ENCODE data around the gene FHAD1. TPM values are rescaled to one million over a fixed set of nuclear protein-coding genes. Genes with fewer than 3 reads are reported as not detected.

The FHAD1 gene
- total RNA-seq, 1 donor from 2014 or later, result 0.13 TPM

- DNase-seq (ENCODE audit: low read depth in 2 of 2), result no peak
These were observed 97.4 kb downstream of the FHAD1 start for GRCh38 chr1:15344380-15344779.

- no peak for DNase-seq (ENCODE audit: low read depth in 2 of 2)
These were observed 98.0 kb downstream of the FHAD1 start for GRCh38 chr1:15344800-15345704.

GRCh38 chr1:15345705-15346345 is 98.8 kb downstream of the FHAD1 start:
- DNase-seq (ENCODE audit: low read depth in 2 of 2), result no peak

GRCh38 chr1:15346346-15347030 is 99.5 kb downstream of the FHAD1 start:
- no peak for DNase-seq (ENCODE audit: low read depth in 2 of 2)

GRCh38 chr1:15347182-15347581 is 100.2 kb downstream of the FHAD1 start:
- DNase-seq (ENCODE audit: low read depth in 2 of 2), result no peak

GRCh38 chr1:15348648-15349047 is 101.6 kb downstream of the FHAD1 start:
- DNase-seq (ENCODE audit: low read depth in 2 of 2), result no peak

GRCh38 chr1:15349133-15349532 is 102.1 kb downstream of the FHAD1 start:
- no peak for DNase-seq (ENCODE audit: low read depth in 2 of 2)

GRCh38 chr1:15350151-15350550 is 103.1 kb downstream of the FHAD1 start:
- no peak for DNase-seq (ENCODE audit: low read depth in 2 of 2)

- no peak for DNase-seq (ENCODE audit: low read depth in 2 of 2)
These were observed 103.7 kb downstream of the FHAD1 start for GRCh38 chr1:15350551-15351200.

- no peak for DNase-seq (ENCODE audit: low read depth in 2 of 2)
These were observed 104.3 kb downstream of the FHAD1 start for GRCh38 chr1:15351310-15351709.

GRCh38 chr1:15352128-15352957 is 105.3 kb downstream of the FHAD1 start:
- DNase-seq (ENCODE audit: low read depth in 2 of 2), result peak; percentile 65 to 87

- DNase-seq (ENCODE audit: low read depth in 2 of 2), result no peak
These were observed 107.0 kb downstream of the FHAD1 start for GRCh38 chr1:15353839-15354579.

GRCh38 chr1:15354580-15354965 is 107.5 kb downstream of the FHAD1 start:
- DNase-seq (ENCODE audit: low read depth in 2 of 2), result no peak

- peak in 1 of 2 donors; percentile 39 for DNase-seq (ENCODE audit: low read depth in 2 of 2)
These were observed 109.1 kb downstream of the FHAD1 start for GRCh38 chr1:15355968-15356625.

GRCh38 chr1:15357612-15358207 is 110.7 kb downstream of the FHAD1 start:
- DNase-seq (ENCODE audit: low read depth in 2 of 2), result no peak

- no peak for DNase-seq (ENCODE audit: low read depth in 2 of 2)
These were observed 111.6 kb downstream of the FHAD1 start for GRCh38 chr1:15358565-15359133.

GRCh38 chr1:15360700-15361099 is 113.7 kb downstream of the FHAD1 start:
- DNase-seq (ENCODE audit: low read depth in 2 of 2), result no peak

- no peak for DNase-seq (ENCODE audit: low read depth in 2 of 2)
These were observed 115.2 kb downstream of the FHAD1 start for GRCh38 chr1:15362096-15362736.

Data from dermis microvascular lymphatic vessel endothelial cell (primary cell).